ENCODE data around the gene PRKCE. TPM values are rescaled to one million over a fixed set of nuclear protein-coding genes. Genes with fewer than 3 reads are reported as not detected.
A peak's percentile ranks its signal among the peaks of the same experiment; 100 is the strongest.

The PRKCE gene
- total RNA-seq, 1 donor from 2014 or later = 85.0 TPM

GRCh38 chr2:45786836-45787357, 135.4 kb downstream of the PRKCE start:
- Histone ChIP-seq H3K4me3 (no peak overlapping the region), H3K27me3 (ENCODE audit: low read depth) (no peaks in the 10 kb centered on the region), H3K36me3 (no peaks in the 10 kb centered on the region), H3K9me3 (no peaks in the 10 kb centered on the region), H3K4me1 (peaks cover 22% of the 10 kb centered on the region), H3K27ac (no peak overlapping the region)
- intact Hi-C loops (cut with DNase I) = no loop called here
- ATAC-seq (no peak), DNase-seq (no peak)
- TF ChIP-seq CTCF (IDR thresholded peaks at IDR 0.05) = no peak

- H3K27ac ChIP-seq = no peak overlapping the region
- H3K9me3 ChIP-seq = no peaks in the 10 kb centered on the region
- H3K36me3 ChIP-seq = no peaks in the 10 kb centered on the region
- peaks cover 28% of the 10 kb centered on the region for H3K4me1 ChIP-seq
- TF ChIP-seq CTCF (IDR thresholded peaks at IDR 0.05) = no peak
- H3K27me3 ChIP-seq (ENCODE audit: low read depth) = no peaks in the 10 kb centered on the region
- no peak for ATAC-seq
- intact Hi-C loops (cut with DNase I) = no loop called here
- no peak overlapping the region for H3K4me3 ChIP-seq
- no peak for DNase-seq
These were observed 136.9 kb downstream of the PRKCE start for GRCh38 chr2:45788401-45788800.

GRCh38 chr2:45789317-45789716, 137.8 kb downstream of the PRKCE start:
- ATAC-seq = no peak
- peak overlapping the region; percentile 44 for H3K27ac ChIP-seq

GRCh38 chr2:45789961-45790723, 138.7 kb downstream of the PRKCE start:
- peak overlapping the region; percentile 44 for H3K27ac ChIP-seq
- no peak for TF ChIP-seq CTCF (IDR thresholded peaks at IDR 0.05)
- intact Hi-C loops (cut with DNase I) = no loop called here
- no peaks in the 10 kb centered on the region for H3K9me3 ChIP-seq
- H3K27me3 ChIP-seq (ENCODE audit: low read depth) = no peaks in the 10 kb centered on the region
- DNase-seq (no peak), ATAC-seq (no peak)
- H3K36me3 ChIP-seq = no peaks in the 10 kb centered on the region
- peaks cover 43% of the 10 kb centered on the region for H3K4me1 ChIP-seq
- no peak overlapping the region for H3K4me3 ChIP-seq

More at GRCh38 chr2:45789317-45789716, 137.8 kb downstream of the PRKCE start:
- no peaks in the 10 kb centered on the region for H3K36me3 ChIP-seq
- intact Hi-C loops (cut with DNase I) = no loop called here
- H3K4me3 ChIP-seq = no peak overlapping the region
- H3K27me3 ChIP-seq (ENCODE audit: low read depth) = no peaks in the 10 kb centered on the region
- H3K9me3 ChIP-seq = no peaks in the 10 kb centered on the region
- peaks cover 37% of the 10 kb centered on the region for H3K4me1 ChIP-seq
- no peak for TF ChIP-seq CTCF (IDR thresholded peaks at IDR 0.05)
- DNase-seq = no peak

- H3K36me3 ChIP-seq = no peaks in the 10 kb centered on the region
- no peaks in the 10 kb centered on the region for H3K27me3 ChIP-seq (ENCODE audit: low read depth)
- peaks cover 36% of the 10 kb centered on the region for H3K4me1 ChIP-seq
- no peak for ATAC-seq
- no peaks in the 10 kb centered on the region for H3K9me3 ChIP-seq
- no peak for TF ChIP-seq CTCF (IDR thresholded peaks at IDR 0.05)
- H3K27ac ChIP-seq = no peak overlapping the region
- H3K4me3 ChIP-seq = no peak overlapping the region
- no peak for DNase-seq
- intact Hi-C loops (cut with DNase I) = no loop called here
These were observed 142.0 kb downstream of the PRKCE start for GRCh38 chr2:45793305-45793962.
